ENCODE data around the gene MYO1D.

Gene MYO1D

DNA sequence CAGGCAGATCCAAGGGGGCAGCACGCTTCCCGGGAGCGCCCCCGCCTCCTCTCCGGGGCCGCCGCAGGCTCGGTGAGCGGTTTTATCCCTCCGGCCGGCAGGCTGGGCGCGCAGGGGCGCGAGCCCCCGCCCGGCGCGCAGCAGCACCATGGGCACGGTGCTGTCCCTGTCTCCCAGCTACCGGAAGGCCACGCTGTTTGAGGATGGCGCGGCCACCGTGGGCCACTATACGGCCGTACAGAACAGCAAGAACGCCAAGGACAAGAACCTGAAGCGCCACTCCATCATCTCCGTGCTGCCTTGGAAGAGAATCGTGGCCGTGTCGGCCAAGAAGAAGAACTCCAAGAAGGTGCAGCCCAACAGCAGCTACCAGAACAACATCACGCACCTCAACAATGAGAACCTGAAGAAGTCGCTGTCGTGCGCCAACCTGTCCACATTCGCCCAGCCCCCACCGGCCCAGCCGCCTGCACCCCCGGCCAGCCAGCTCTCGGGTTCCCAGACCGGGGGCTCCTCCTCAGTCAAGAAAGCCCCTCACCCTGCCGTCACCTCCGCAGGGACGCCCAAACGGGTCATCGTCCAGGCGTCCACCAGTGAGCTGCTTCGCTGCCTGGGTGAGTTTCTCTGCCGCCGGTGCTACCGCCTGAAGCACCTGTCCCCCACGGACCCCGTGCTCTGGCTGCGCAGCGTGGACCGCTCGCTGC is 389.3 kb downstream of the MYO1D start:
- H3K27ac ChIP-seq (ENCODE audit: low read length), result no peak overlapping the region
- peaks cover 23% of the 10 kb centered on the region for H3K4me1 ChIP-seq (ENCODE audit: control insufficient read depth, insufficient read depth, low read length)

GRCh38 chr17:32486701-32487472 is 390.0 kb downstream of the MYO1D start, which contains the start of gene CDK5R1:
Gene CDK5R1 (plus strand): TSS chr17:32486993. CDS start chr17:32487621, 628 bp downstream.
- Histone ChIP-seq H3K27me3 (ENCODE audit: control insufficient read depth in 1 of 2, insufficient read depth in 2 of 2, low read length in 2 of 2) (no peaks in the 10 kb centered on the region), H3K9ac (ENCODE audit: low read length in 2 of 2) (peak within 1 kb of the TSS; percentile 40 to 47), H3K4me1 (ENCODE audit: control insufficient read depth, insufficient read depth, low read length) (peaks cover 23% of the 10 kb centered on the region), H3K9me3 (ENCODE audit: control insufficient read depth in 2 of 2, low read length in 2 of 2) (no peaks in the 10 kb centered on the region), H3K36me3 (ENCODE audit: control insufficient read depth in 2 of 2, insufficient read depth in 2 of 2, low read length in 2 of 2) (peaks cover 3% of the 10 kb centered on the region in 2 donors), H3K4me3 (ENCODE audit: low read length in 2 of 2) (peak within 1 kb of the TSS; percentile 60 to 74), H3K27ac (ENCODE audit: low read length) (peak within 1 kb of the TSS; percentile 64)

More for the DNA sequence above, 389.3 kb downstream of the MYO1D start:
- Histone ChIP-seq H3K9ac (ENCODE audit: low read length in 2 of 2) (peak overlapping the region; percentile 29 to 40), H3K4me3 (ENCODE audit: low read length in 2 of 2) (peak overlapping the region; percentile 60 to 74), H3K9me3 (ENCODE audit: control insufficient read depth in 2 of 2, low read length in 2 of 2) (no peaks in the 10 kb centered on the region), H3K27me3 (ENCODE audit: control insufficient read depth in 1 of 2, insufficient read depth in 2 of 2, low read length in 2 of 2) (no peaks in the 10 kb centered on the region), H3K36me3 (ENCODE audit: control insufficient read depth in 2 of 2, insufficient read depth in 2 of 2, low read length in 2 of 2) (no peaks in the 10 kb centered on the region)

DNA sequence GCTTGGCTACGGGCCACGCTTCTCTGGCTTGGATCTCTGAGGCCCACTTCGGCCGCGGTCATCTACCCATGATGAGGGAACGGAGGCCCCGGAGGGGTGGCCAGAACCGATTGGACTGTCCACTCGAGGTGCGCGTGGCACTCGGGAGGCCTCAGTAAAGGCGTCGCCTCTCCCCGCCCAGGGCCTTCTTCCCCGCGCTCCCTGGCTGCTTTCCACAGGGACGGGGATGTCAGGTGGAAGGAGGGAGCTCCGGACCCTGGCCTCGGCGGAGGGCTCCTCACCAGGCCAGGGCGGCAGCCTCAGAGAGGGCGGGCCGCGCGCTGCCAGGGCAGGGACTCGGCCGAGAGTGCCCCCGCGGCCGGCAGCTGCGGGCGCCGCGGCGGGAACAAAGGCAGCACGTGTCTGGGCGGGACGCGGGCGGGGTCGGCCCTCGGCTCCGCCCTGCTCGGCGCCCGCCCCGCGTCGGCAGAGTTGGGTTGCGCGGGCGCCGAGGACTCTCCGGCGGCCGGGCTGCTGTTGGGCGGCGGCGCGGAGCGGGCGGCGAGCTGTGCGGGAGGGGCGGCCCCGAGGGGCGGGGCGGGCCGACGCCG is 390.7 kb downstream of the MYO1D start:
- H3K9me3 ChIP-seq (ENCODE audit: control insufficient read depth in 2 of 2, low read length in 2 of 2), result no peaks in the 10 kb centered on the region
- peak overlapping the region; percentile 36 to 47 for H3K9ac ChIP-seq (ENCODE audit: low read length in 2 of 2)
- H3K36me3 ChIP-seq (ENCODE audit: control insufficient read depth in 2 of 2, insufficient read depth in 2 of 2, low read length in 2 of 2), result peaks cover 10% of the 10 kb centered on the region in 2 donors
- peak overlapping the region; percentile 64 for H3K27ac ChIP-seq (ENCODE audit: low read length)
- peaks cover 23% of the 10 kb centered on the region for H3K4me1 ChIP-seq (ENCODE audit: control insufficient read depth, insufficient read depth, low read length)
- no peaks in the 10 kb centered on the region for H3K27me3 ChIP-seq (ENCODE audit: control insufficient read depth in 1 of 2, insufficient read depth in 2 of 2, low read length in 2 of 2)
- peak overlapping the region; percentile 45 to 70 for H3K4me3 ChIP-seq (ENCODE audit: low read length in 2 of 2)

DNA sequence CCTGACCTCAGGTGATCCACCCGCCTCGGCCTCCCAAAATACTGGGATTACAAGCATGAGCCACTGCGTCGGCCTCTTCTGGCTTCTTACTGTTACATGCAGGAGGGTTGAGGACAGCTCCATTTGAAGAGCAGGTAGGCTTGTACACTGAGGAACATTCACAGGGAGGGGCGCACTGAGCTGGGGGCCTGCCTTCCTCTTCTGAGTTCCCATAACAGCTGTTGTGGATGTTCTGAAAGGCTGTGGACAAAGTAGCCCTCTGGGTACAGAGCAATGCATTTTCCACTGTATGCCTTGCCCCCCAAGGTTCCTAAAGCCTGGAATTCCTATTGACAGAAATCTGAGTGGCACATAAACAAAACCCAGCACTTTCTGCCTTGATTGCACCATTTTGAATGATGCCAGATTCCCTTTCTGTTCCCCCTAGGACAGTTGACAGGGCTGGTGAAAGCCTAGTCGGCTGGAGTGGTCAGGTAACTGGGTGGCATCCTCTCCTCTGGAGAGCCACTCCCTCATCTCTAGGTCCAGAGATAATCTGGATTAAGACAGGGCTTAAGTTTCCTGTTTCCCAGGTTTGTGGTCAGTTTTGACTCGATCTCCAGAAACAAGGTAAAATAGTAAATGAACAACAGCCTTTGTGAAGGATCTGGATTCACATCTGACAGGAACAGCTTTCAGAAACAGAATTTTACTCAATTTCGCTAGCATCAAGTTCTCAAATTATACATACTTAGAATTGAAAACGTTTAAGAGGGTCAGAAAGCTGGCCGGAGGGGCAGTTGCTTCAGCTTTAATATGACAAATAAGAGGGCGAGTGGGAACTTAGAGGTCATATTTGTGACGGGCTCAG is 391.4 kb downstream of the MYO1D start:
- peak overlapping the region; percentile 64 for H3K27ac ChIP-seq (ENCODE audit: low read length)
- H3K27me3 ChIP-seq (ENCODE audit: control insufficient read depth in 1 of 2, insufficient read depth in 2 of 2, low read length in 2 of 2), result no peaks in the 10 kb centered on the region
- H3K36me3 ChIP-seq (ENCODE audit: control insufficient read depth in 2 of 2, insufficient read depth in 2 of 2, low read length in 2 of 2), result peaks cover 14% of the 10 kb centered on the region in 2 donors
- peaks cover 23% of the 10 kb centered on the region for H3K4me1 ChIP-seq (ENCODE audit: control insufficient read depth, insufficient read depth, low read length)
- H3K9me3 ChIP-seq (ENCODE audit: control insufficient read depth in 2 of 2, low read length in 2 of 2), result no peaks in the 10 kb centered on the region
- peak overlapping the region; percentile 45 to 70 for H3K4me3 ChIP-seq (ENCODE audit: low read length in 2 of 2)
- peak overlapping the region in 1 of 2 donors; percentile 36 for H3K9ac ChIP-seq (ENCODE audit: low read length in 2 of 2)

- Histone ChIP-seq H3K36me3 (ENCODE audit: control insufficient read depth in 2 of 2, insufficient read depth in 2 of 2, low read length in 2 of 2) (peaks cover 23% of the 10 kb centered on the region in 2 donors), H3K9me3 (ENCODE audit: control insufficient read depth in 2 of 2, low read length in 2 of 2) (no peaks in the 10 kb centered on the region), H3K27me3 (ENCODE audit: control insufficient read depth in 1 of 2, insufficient read depth in 2 of 2, low read length in 2 of 2) (no peaks in the 10 kb centered on the region), H3K4me1 (ENCODE audit: control insufficient read depth, insufficient read depth, low read length) (peaks cover 23% of the 10 kb centered on the region), H3K9ac (ENCODE audit: low read length in 2 of 2) (no peak overlapping the region), H3K27ac (ENCODE audit: low read length) (no peak overlapping the region), H3K4me3 (ENCODE audit: low read length in 2 of 2) (no peak overlapping the region)
Measured at GRCh38 chr17:32484628-32485027, 392.3 kb downstream of the MYO1D start.

- H3K4me1 ChIP-seq (ENCODE audit: control insufficient read depth, insufficient read depth, low read length), result peaks cover 23% of the 10 kb centered on the region
- H3K9ac ChIP-seq (ENCODE audit: low read length in 2 of 2), result no peak overlapping the region
- H3K27ac ChIP-seq (ENCODE audit: low read length), result peak overlapping the region; percentile 67
- H3K4me3 ChIP-seq (ENCODE audit: low read length in 2 of 2), result no peak overlapping the region
- no peaks in the 10 kb centered on the region for H3K9me3 ChIP-seq (ENCODE audit: control insufficient read depth in 2 of 2, low read length in 2 of 2)
- H3K36me3 ChIP-seq (ENCODE audit: control insufficient read depth in 2 of 2, insufficient read depth in 2 of 2, low read length in 2 of 2), result peaks cover 29% of the 10 kb centered on the region in 2 donors
- H3K27me3 ChIP-seq (ENCODE audit: control insufficient read depth in 1 of 2, insufficient read depth in 2 of 2, low read length in 2 of 2), result no peaks in the 10 kb centered on the region
Measured at GRCh38 chr17:32484041-32484461, 392.9 kb downstream of the MYO1D start.

GRCh38 chr17:32483451-32484019 is 393.4 kb downstream of the MYO1D start:
- H3K36me3 ChIP-seq (ENCODE audit: control insufficient read depth in 2 of 2, insufficient read depth in 2 of 2, low read length in 2 of 2), result peaks cover 32 to 34% of the 10 kb centered on the region in 2 donors
- H3K9me3 ChIP-seq (ENCODE audit: control insufficient read depth in 2 of 2, low read length in 2 of 2), result no peaks in the 10 kb centered on the region
- H3K9ac ChIP-seq (ENCODE audit: low read length in 2 of 2), result peak overlapping the region in 1 of 2 donors; percentile 29
- H3K4me1 ChIP-seq (ENCODE audit: control insufficient read depth, insufficient read depth, low read length), result peaks cover 23% of the 10 kb centered on the region
- H3K4me3 ChIP-seq (ENCODE audit: low read length in 2 of 2), result no peak overlapping the region
- H3K27me3 ChIP-seq (ENCODE audit: control insufficient read depth in 1 of 2, insufficient read depth in 2 of 2, low read length in 2 of 2), result no peaks in the 10 kb centered on the region
- H3K27ac ChIP-seq (ENCODE audit: low read length), result peak overlapping the region; percentile 67

DNA sequence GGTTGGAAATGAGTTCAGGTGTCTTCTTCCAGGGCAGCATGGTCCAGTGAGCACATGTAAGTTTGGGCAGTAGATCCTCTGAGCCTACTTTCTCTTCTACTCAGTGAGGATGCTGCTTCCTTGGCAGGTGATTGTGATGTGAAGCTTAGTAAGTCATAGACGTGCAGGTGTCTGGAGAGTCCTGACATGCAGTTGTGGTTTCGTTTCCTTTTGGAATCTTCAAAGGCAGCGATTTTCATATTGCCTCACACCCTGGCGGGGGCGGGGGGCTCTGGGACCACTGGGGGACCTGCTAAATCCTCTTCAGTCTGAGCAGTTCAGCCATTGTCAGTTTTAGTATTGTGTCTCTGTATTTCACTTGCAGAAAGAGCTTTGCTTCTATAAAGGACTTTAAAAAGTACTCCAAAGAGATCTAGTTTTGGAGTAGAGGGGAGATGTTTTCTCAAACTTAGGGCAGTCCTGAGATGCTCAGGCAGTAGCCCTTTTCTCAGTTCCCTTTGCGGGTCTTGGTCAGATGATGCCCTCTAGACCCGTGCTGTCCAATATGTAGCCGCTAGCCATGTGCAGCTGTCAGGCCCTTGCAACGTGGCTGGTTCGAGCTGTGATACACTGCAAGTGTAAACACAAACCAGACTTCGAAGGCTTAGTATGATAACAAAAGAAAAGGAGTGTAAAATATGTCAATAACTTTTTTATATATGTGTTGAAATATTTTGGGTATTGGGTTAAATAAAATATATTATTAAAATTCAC is 394.2 kb downstream of the MYO1D start:
- peak overlapping the region in 1 of 2 donors; percentile 21 for H3K9ac ChIP-seq (ENCODE audit: low read length in 2 of 2)
- H3K9me3 ChIP-seq (ENCODE audit: control insufficient read depth in 2 of 2, low read length in 2 of 2), result no peaks in the 10 kb centered on the region
- peak overlapping the region; percentile 67 for H3K27ac ChIP-seq (ENCODE audit: low read length)
- no peak overlapping the region for H3K4me3 ChIP-seq (ENCODE audit: low read length in 2 of 2)
- H3K27me3 ChIP-seq (ENCODE audit: control insufficient read depth in 1 of 2, insufficient read depth in 2 of 2, low read length in 2 of 2), result no peaks in the 10 kb centered on the region
- peaks cover 22% of the 10 kb centered on the region for H3K4me1 ChIP-seq (ENCODE audit: control insufficient read depth, insufficient read depth, low read length)
- H3K36me3 ChIP-seq (ENCODE audit: control insufficient read depth in 2 of 2, insufficient read depth in 2 of 2, low read length in 2 of 2), result peaks cover 40 to 41% of the 10 kb centered on the region in 2 donors

DNA sequence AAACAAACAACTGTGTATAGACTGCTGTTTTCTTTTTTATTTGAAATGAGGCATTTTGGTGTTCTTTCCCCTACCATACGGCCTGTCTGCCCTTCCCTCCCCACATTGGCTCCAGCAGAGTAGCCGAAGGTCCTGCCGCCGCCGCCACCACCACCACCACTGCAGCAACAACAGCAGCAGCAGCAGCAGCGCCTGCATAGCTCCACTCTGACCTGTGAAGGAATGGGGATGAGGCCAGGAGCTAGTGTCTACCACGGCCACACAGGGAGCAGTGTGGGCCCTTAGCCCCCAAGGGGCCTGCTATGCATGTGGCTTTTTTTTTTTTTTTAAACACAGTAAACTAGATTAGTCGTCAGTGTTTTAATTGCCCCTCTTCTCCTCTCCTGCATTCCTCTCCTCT is 395.7 kb downstream of the MYO1D start:
- Histone ChIP-seq H3K36me3 (ENCODE audit: control insufficient read depth in 2 of 2, insufficient read depth in 2 of 2, low read length in 2 of 2) (peaks cover 52 to 53% of the 10 kb centered on the region in 2 donors), H3K9me3 (ENCODE audit: control insufficient read depth in 2 of 2, low read length in 2 of 2) (no peaks in the 10 kb centered on the region), H3K27me3 (ENCODE audit: control insufficient read depth in 1 of 2, insufficient read depth in 2 of 2, low read length in 2 of 2) (no peaks in the 10 kb centered on the region), H3K4me3 (ENCODE audit: low read length in 2 of 2) (no peak overlapping the region), H3K4me1 (ENCODE audit: control insufficient read depth, insufficient read depth, low read length) (peaks cover 16% of the 10 kb centered on the region), H3K9ac (ENCODE audit: low read length in 2 of 2) (no peak overlapping the region), H3K27ac (ENCODE audit: low read length) (no peak overlapping the region)
